GM23248 (cell line): ENCODE data around the gene BRINP1.

Experiments
- EZH2 ChIP-seq: fragments of 200-600 bp; sonication (generic); IDR thresholded peaks from 2 replicates; pipeline ENCODE4 v1.6.1; 2018; ENCODE audit warnings: antibody characterized with exemption, mild to moderate bottlenecking; ENCODE audit not compliant: insufficient read depth, poor library complexity, severe bottlenecking
- EZH2phosphoT487 ChIP-seq: fragments of 200-600 bp; sonication (generic); IDR thresholded peaks from 2 replicates; pipeline ENCODE4 v1.6.1; 2018; ENCODE audit warnings: antibody characterized with exemption, moderate library complexity, mild to moderate bottlenecking, low read depth; ENCODE audit not compliant: insufficient read depth

GRCh38 chr9:119418721-119419120 is 49.5 kb upstream of the BRINP1 start:
- no peak for TF ChIP-seq EZH2phosphoT487
- no peak for TF ChIP-seq EZH2
